ENCODE results near the gene RALGPS2.

GRCh38 chr1:178899402-178899801 lies 174.4 kb downstream of the RALGPS2 start:
- TF ChIP-seq POLR2A (IDR thresholded peaks at IDR 0.05; ENCODE audit: extremely low read depth, insufficient read length) = no peak
- no peak for TF ChIP-seq MYC (IDR thresholded peaks at IDR 0.05; ENCODE audit: low read depth, low read length)
- TF ChIP-seq, protein P1, sequence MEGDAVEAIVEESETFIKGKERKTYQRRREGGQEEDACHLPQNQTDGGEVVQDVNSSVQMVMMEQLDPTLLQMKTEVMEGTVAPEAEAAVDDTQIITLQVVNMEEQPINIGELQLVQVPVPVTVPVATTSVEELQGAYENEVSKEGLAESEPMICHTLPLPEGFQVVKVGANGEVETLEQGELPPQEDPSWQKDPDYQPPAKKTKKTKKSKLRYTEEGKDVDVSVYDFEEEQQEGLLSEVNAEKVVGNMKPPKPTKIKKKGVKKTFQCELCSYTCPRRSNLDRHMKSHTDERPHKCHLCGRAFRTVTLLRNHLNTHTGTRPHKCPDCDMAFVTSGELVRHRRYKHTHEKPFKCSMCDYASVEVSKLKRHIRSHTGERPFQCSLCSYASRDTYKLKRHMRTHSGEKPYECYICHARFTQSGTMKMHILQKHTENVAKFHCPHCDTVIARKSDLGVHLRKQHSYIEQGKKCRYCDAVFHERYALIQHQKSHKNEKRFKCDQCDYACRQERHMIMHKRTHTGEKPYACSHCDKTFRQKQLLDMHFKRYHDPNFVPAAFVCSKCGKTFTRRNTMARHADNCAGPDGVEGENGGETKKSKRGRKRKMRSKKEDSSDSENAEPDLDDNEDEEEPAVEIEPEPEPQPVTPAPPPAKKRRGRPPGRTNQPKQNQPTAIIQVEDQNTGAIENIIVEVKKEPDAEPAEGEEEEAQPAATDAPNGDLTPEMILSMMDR (IDR thresholded peaks at IDR 0.05; ENCODE audit: low read depth, low read length) = no peak

Measured in NB4 (cell line).